H1 (cell line): Measurements from ENCODE around the gene RXRA. TPM values are rescaled to one million over a fixed set of nuclear protein-coding genes. Genes with fewer than 3 reads are reported as not detected.

Experiments used
- CTCF ChIA-PET: fragments of 300-600 bp; sonication (Branson Sonifier 250); formaldehyde crosslinking; loops from one replicate; lab custom pipeline; 2021; ENCODE audit not compliant: partially characterized antibody; lab: Charles Lee
- POLR2A ChIA-PET: fragments of 300-600 bp; sonication (Branson Sonifier 250); formaldehyde crosslinking; loops from one replicate; lab custom pipeline; 2021; ENCODE audit warnings: inconsistent platforms; ENCODE audit not compliant: partially characterized antibody; lab: Charles Lee
- DNase-seq, 2 experiments: peaks; one replicate each; pipeline versions ENCODE4 v3.0.0 to v3.0.0-alpha.2; 2010 to 2022; ENCODE audit warnings: low spot score in 2 of 2, low read depth in 1 of 2, mixed read lengths in 1 of 2
- FAIRE-seq: peaks from 2 replicates; lab custom pipeline; 2011; peaks lifted over from hg19 to GRCh38; lab: Jason Lieb, UNC
- H2AFZ ChIP-seq: 2 replicates; pipeline ENCODE4 v1.8.1; 2012; ENCODE audit warnings: low read length, inconsistent platforms
- H2AK5ac ChIP-seq: 2 replicates; pipeline ENCODE4 v1.6.1; 2013; ENCODE audit warnings: low read depth, low read length
- H2BK120ac ChIP-seq: replicated peaks from 2 replicates; pipeline ENCODE3; 2013; ENCODE audit warnings: low read depth, low read length, inconsistent platforms
- H2BK12ac ChIP-seq: 2 replicates; pipeline ENCODE4 v1.6.1; 2013; ENCODE audit warnings: low read depth, low read length
- H2BK15ac ChIP-seq: 2 replicates; pipeline ENCODE4 v1.6.1; 2013; ENCODE audit warnings: low read length
- H2BK20ac ChIP-seq: 2 replicates; pipeline ENCODE4 v1.6.1; 2013; ENCODE audit warnings: low read length
- H2BK5ac ChIP-seq: 2 replicates; pipeline ENCODE4 v1.6.1; 2013; ENCODE audit warnings: low read depth, low read length
- H3K14ac ChIP-seq: 2 replicates; pipeline ENCODE4 v1.6.1; 2013; ENCODE audit warnings: inconsistent platforms; ENCODE audit not compliant: insufficient read length
- H3K18ac ChIP-seq: 2 replicates; pipeline ENCODE4 v1.6.1; 2013; ENCODE audit warnings: low read length; ENCODE audit errors: extremely low read depth
- H3K23ac ChIP-seq: 2 replicates; pipeline ENCODE4 v1.6.1; 2013; ENCODE audit warnings: inconsistent platforms; ENCODE audit not compliant: insufficient read length
- H3K23me2 ChIP-seq: 2 replicates; pipeline ENCODE4 v1.6.1; 2013; ENCODE audit warnings: low read depth, low read length
- H3K27ac ChIP-seq: 2 replicates; pipeline ENCODE4 v1.6.1; 2011; ENCODE audit warnings: low read depth, low read length, inconsistent platforms
- H3K27me3 ChIP-seq, 4 experiments: replicated peaks in 1 of 4; 1 replicate in 1 of 4; 2 replicates in 3 of 4; pipeline versions ENCODE4 v1.6.1 to v1.8.1; 2011 to 2013; ENCODE audit warnings: low read length in 3 of 4, mild to moderate bottlenecking in 3 of 4, inconsistent platforms in 2 of 4, mixed read lengths in 2 of 4, moderate library complexity in 1 of 4; ENCODE audit not compliant: control insufficient read depth in 3 of 4, insufficient read depth in 3 of 4; ENCODE audit errors: extremely low read depth in 1 of 4
- H3K36me3 ChIP-seq, 4 experiments: 2 replicates each; pipeline versions ENCODE4 v1.6.1 to v1.8.1; 2011 to 2013; ENCODE audit warnings: mild to moderate bottlenecking in 4 of 4, low read length in 3 of 4, moderate library complexity in 2 of 4, control low read depth in 1 of 4, inconsistent platforms in 1 of 4; ENCODE audit not compliant: insufficient read depth in 4 of 4, control insufficient read depth in 2 of 4
- H3K4ac ChIP-seq: replicated peaks from 2 replicates; pipeline ENCODE3; 2013; ENCODE audit warnings: low read length, low read depth, mixed read lengths, inconsistent platforms; ENCODE audit not compliant: insufficient read length
- H3K4me1 ChIP-seq, 4 experiments: replicated peaks in 1 of 4; 1 replicate in 1 of 4; 2 replicates in 3 of 4; pipeline versions ENCODE4 v1.6.1 to v1.8.1; 2011 to 2013; ENCODE audit warnings: low read length in 3 of 4, inconsistent platforms in 2 of 4, mixed read lengths in 1 of 4; ENCODE audit not compliant: insufficient read depth in 4 of 4, control insufficient read depth in 3 of 4
- H3K4me2 ChIP-seq, 2 experiments: 2 replicates each; pipeline versions ENCODE4 v1.6.1 to v1.8.1; 2011 to 2013; ENCODE audit warnings: low read depth in 2 of 2, low read length in 2 of 2, control low read depth in 1 of 2, inconsistent platforms in 1 of 2, mild to moderate bottlenecking in 1 of 2; ENCODE audit not compliant: insufficient read depth in 1 of 2
- H3K4me3 ChIP-seq, 4 experiments: fragments of 200-600, 300-600 bp in 1 of 4; sonication (generic), shearing (Covaris generic), sonication (Bioruptor Twin) in 1 of 4; 2 replicates each; pipeline versions ENCODE4 v1.5.1 to v1.8.1; 2011 to 2016; ENCODE audit warnings: low read length in 4 of 4, low read depth in 3 of 4, control low read depth in 2 of 4, inconsistent platforms in 2 of 4, mild to moderate bottlenecking in 2 of 4, mixed read lengths in 1 of 4, moderate library complexity in 1 of 4; ENCODE audit not compliant: insufficient read depth in 2 of 4; ENCODE audit errors: extremely low read depth in 1 of 4
- H3K56ac ChIP-seq: replicated peaks from 2 replicates; pipeline ENCODE3; 2013; ENCODE audit warnings: low read depth, mild to moderate bottlenecking, mixed read lengths, low read length, inconsistent platforms; ENCODE audit not compliant: insufficient read length
- H3K79me1 ChIP-seq: 2 replicates; pipeline ENCODE4 v1.6.1; 2013; ENCODE audit warnings: low read depth, low read length, control low read depth
- H3K79me2 ChIP-seq, 2 experiments: 2 replicates each; pipeline versions ENCODE4 v1.6.1 to v1.8.1; 2012 to 2013; ENCODE audit warnings: low read length in 2 of 2, mild to moderate bottlenecking in 2 of 2, inconsistent platforms in 1 of 2; ENCODE audit not compliant: insufficient read depth in 2 of 2, control insufficient read depth in 1 of 2
- H3K9ac ChIP-seq, 4 experiments: replicated peaks in 1 of 4; 1 replicate in 1 of 4; 2 replicates in 3 of 4; pipeline versions ENCODE4 v1.6.1 to v1.8.1; 2011 to 2013; ENCODE audit warnings: low read depth in 3 of 4, low read length in 3 of 4, control low read depth in 2 of 4, mild to moderate bottlenecking in 2 of 4, moderate library complexity in 2 of 4, inconsistent platforms in 1 of 4; ENCODE audit errors: extremely low read depth in 1 of 4
- H3K9me3 ChIP-seq, 2 experiments: 2 replicates each; pipeline versions ENCODE4 v1.6.1 to v1.8.1; 2012 to 2013; ENCODE audit warnings: mild to moderate bottlenecking in 2 of 2, moderate library complexity in 2 of 2, control low read depth in 1 of 2, inconsistent platforms in 1 of 2, low read depth in 1 of 2, low read length in 1 of 2, mixed read lengths in 1 of 2; ENCODE audit not compliant: insufficient read depth in 2 of 2
- H4K20me1 ChIP-seq, 2 experiments: replicated peaks in 1 of 2; 2 replicates each; pipeline versions ENCODE3 to v1.8.1; 2011 to 2013; ENCODE audit warnings: inconsistent platforms in 2 of 2, low read length in 2 of 2, mild to moderate bottlenecking in 1 of 2; ENCODE audit not compliant: insufficient read depth in 2 of 2, control insufficient read depth in 1 of 2
- H4K5ac ChIP-seq: 2 replicates; pipeline ENCODE4 v1.6.1; 2013; ENCODE audit warnings: low read length, low read depth, mixed read lengths, inconsistent platforms; ENCODE audit not compliant: insufficient read length
- H4K8ac ChIP-seq: 2 replicates; pipeline ENCODE4 v1.8.0; 2013; ENCODE audit warnings: mild to moderate bottlenecking, moderate library complexity, low read length, inconsistent platforms; ENCODE audit not compliant: insufficient read depth; ENCODE audit errors: extremely low read depth
- H4K91ac ChIP-seq: replicated peaks from 2 replicates; pipeline ENCODE3; 2013; ENCODE audit warnings: low read length, mixed read lengths, inconsistent platforms; ENCODE audit not compliant: insufficient read length
- BRCA1 ChIP-seq: IDR thresholded peaks from 2 replicates; pipeline ENCODE4 v1.6.1; 2012; ENCODE audit warnings: low read depth, low read length, improper control_type of control experiment
- KDM5A ChIP-seq: fragments of 200-600 bp; IDR thresholded peaks from 2 replicates; pipeline ENCODE4 v1.7.1; 2012; ENCODE audit warnings: mild to moderate bottlenecking, low read length, inconsistent platforms, mixed read lengths
- TAF7 ChIP-seq: optimal IDR thresholded peaks from 2 replicates; pipeline ENCODE3; 2011; ENCODE audit warnings: low read depth, mild to moderate bottlenecking, inconsistent platforms, low read length, moderate library complexity, borderline replicate concordance
- WGBS, 2 experiments: shearing (Covaris generic) in 1 of 2; methylation state at CpG; one replicate each; pipeline versions ENCODE4 v1.1.6 to v1.1.7; 2013 to 2015; ENCODE audit warnings: low lambda C conversion rate in 2 of 2, mixed read lengths in 2 of 2, inconsistent platforms in 1 of 2, low coverage in 1 of 2, missing lambda C conversion rate in 1 of 2; ENCODE audit not compliant: insufficient replicate concordance in 2 of 2, insufficient coverage in 1 of 2, insufficient read length in 1 of 2; ENCODE audit errors: extremely low coverage in 1 of 2, missing lambda C conversion rate in 1 of 2; 5-methylcytosine and 5-hydroxymethylcytosine counted together
- polyA plus RNA-seq, 7 experiments: library from polyadenylated mRNA; depleted of rRNA in 3 of 7; stranded (reverse) in 5 of 7; unstranded in 2 of 7; fragments of >200 nt in 5 of 7; fragments of 200-250 nt in 2 of 7; gene quantifications; 1 replicate in 5 of 7; 2 replicates in 1 of 7; 4 replicates in 1 of 7; pipeline versions ENCODE4 v1.2.1 to v1.2.3, GENCODE V29; 2011 to 2013; ENCODE audit warnings: missing spikeins in 2 of 7, mixed read lengths in 2 of 7
- total RNA-seq: library from RNA; stranded (reverse); fragmentation: NEBNext Ultra II Directional; extraction: Animal tissue kit (Norgen Biotek cat#: 25700); gene quantifications from 2 replicates; pipeline ENCODE4 v1.2.1, GENCODE V29; 2021

Gene RXRA
- total and polyA plus RNA-seq, 2 of the 8 experiments (the other 6 are each of a cell fraction or from before 2014, with no cell fraction given) = 9.8 to 29.4 TPM

- TF ChIP-seq KDM5A (no peak), BRCA1 (no peak), TAF7 (no peak)
- FAIRE-seq (no peak), DNase-seq (no peak)
- no peak overlapping the region for H2BK120ac ChIP-seq
- H2AFZ ChIP-seq = no peak overlapping the region
- H3K56ac ChIP-seq = no peak overlapping the region
- peak overlapping the region; percentile 39; the same call in 1 of the 2 replicates for H2BK12ac ChIP-seq
- H4K5ac ChIP-seq = no peak overlapping the region
- peaks cover 21 to 28% of the 10 kb centered on the region in 2 experiments for H4K20me1 ChIP-seq
- 83% methylated on average over 5 of the region's 5 CpGs; no CpG with 5 or more reads in 1 of the 2 experiments for WGBS, 2 experiments
- no peak overlapping the region; the same call in 1 of the 2 replicates for H3K18ac ChIP-seq
- H4K8ac ChIP-seq = no peak overlapping the region; the same call in 1 of the 2 replicates
- peaks cover 0 to 3% (median 1%) of the 10 kb centered on the region in 4 experiments; a peak in 2 of 7 replicates for H3K27me3 ChIP-seq
- POLR2A ChIA-PET = interaction anchor here (1.2 kb wide), 1 partner anchor 12 kb away, joined by 3 read pairs; no protein-coding TSS in a partner anchor
- H2BK5ac ChIP-seq = no peak overlapping the region
- H3K4ac ChIP-seq = peak overlapping the region; percentile 7
- no peak overlapping the region for H3K27ac ChIP-seq
- H3K23me2 ChIP-seq = peaks cover 10% of the 10 kb centered on the region; the same call in 1 of the 2 replicates
- H2BK20ac ChIP-seq = no peak overlapping the region
- H3K36me3 ChIP-seq = no peaks in the 10 kb centered on the region
- H2AK5ac ChIP-seq = no peak overlapping the region
- no peak overlapping the region for H3K4me3 ChIP-seq
- H3K4me2 ChIP-seq = no peak overlapping the region
- H3K79me1 ChIP-seq = peaks cover 29% of the 10 kb centered on the region
- H3K9ac ChIP-seq = no peak overlapping the region
- no peaks in the 10 kb centered on the region for H3K9me3 ChIP-seq
- H4K91ac ChIP-seq = peak overlapping the region; percentile 85
- H3K79me2 ChIP-seq = peaks cover 8 to 74% of the 10 kb centered on the region in 2 experiments; a peak in 3 of 4 replicates
- H3K23ac ChIP-seq = no peak overlapping the region
- no peak overlapping the region for H2BK15ac ChIP-seq
- H3K4me1 ChIP-seq = peaks cover 0 to 34% (median 18%) of the 10 kb centered on the region in 4 experiments; a peak in 6 of 7 replicates
- no peak overlapping the region for H3K14ac ChIP-seq
- CTCF ChIA-PET = interaction anchor here (1.2 to 3.2 kb wide), 4 partner anchors 11 to 113 kb away, joined by 3 to 17 read pairs (median 8); no protein-coding TSS in a partner anchor
Measured at GRCh38 chr9:134329886-134330285, 3.6 kb downstream of the RXRA start.
